HCT116 (cell line): ENCODE data around the gene NRCAM. TPM values are rescaled to one million over a fixed set of nuclear protein-coding genes. Genes with fewer than 3 reads are reported as not detected.

Experiments used
- ATAC-seq: fragments of 200-7000 bp; cut with Tn5 transposase; 2 replicates; pipeline ENCODE4 v1.9.1; 2020; ENCODE audit warnings: mild to moderate bottlenecking, moderate library complexity
- BruUV-seq: library from RNA; stranded (reverse); fragments of 400-500 nt; replicated peaks from 2 replicates; lab custom pipeline; 2021; lab: Mats Ljungman, UMichigan
- CTCF ChIA-PET: fragments of 300-600 bp; sonication (Branson Sonifier 250); formaldehyde crosslinking; loops from one replicate; lab custom pipeline; 2021; ENCODE audit warnings: antibody characterized with exemption; lab: Charles Lee
- POLR2A ChIA-PET: fragments of 300-600, 350-600 bp; sonication (Branson Sonifier 250); formaldehyde crosslinking; loops from one replicate; lab custom pipeline; 2021; ENCODE audit warnings: antibody characterized with exemption; lab: Charles Lee
- RAD21 ChIA-PET, 2 experiments: fragments of 300-600 bp; sonication (Branson Sonifier 250); formaldehyde crosslinking; loops; one replicate each; lab custom pipeline; 2023; ENCODE audit warnings: low total read pairs in 2 of 2; ENCODE audit not compliant: uncharacterized antibody in 2 of 2, unreplicated experiment in 2 of 2, low non-redundant PET in 1 of 2; lab: Charles Lee
- DNase-seq: peaks from one replicate; pipeline ENCODE4 v3.0.0-alpha.2; 2010; ENCODE audit warnings: low read depth, low spot score
- H2AFZ ChIP-seq: fragments of 200-600 bp; shearing (Covaris generic), sonication (generic); 2 replicates; pipeline ENCODE4 v1.6.1; 2017; ENCODE audit warnings: low read depth, mixed run types, mixed read lengths, antibody characterized with exemption, low read length; ENCODE audit not compliant: poor library complexity, severe bottlenecking
- H3K27ac ChIP-seq: 2 replicates; pipeline ENCODE4 v1.5.1; 2012; ENCODE audit warnings: low read depth, low read length
- H3K27me3 ChIP-seq: fragments of 200-600 bp; sonication (generic); 2 replicates; pipeline ENCODE4 v1.6.1; 2016; ENCODE audit warnings: mixed run types, low read length, mixed read lengths; ENCODE audit not compliant: insufficient read depth
- H3K36me3 ChIP-seq, 2 experiments: fragments of 200-500 bp in 1 of 2; fragments of 200-600 bp in 1 of 2; sonication (Bioruptor generic) in 1 of 2; sonication (generic) in 1 of 2; 2 replicates each; pipeline versions ENCODE4 v1.5.1 to v1.6.1; 2014 to 2016; ENCODE audit warnings: low read length in 2 of 2, inconsistent platforms in 1 of 2, mixed read lengths in 1 of 2, mixed run types in 1 of 2; ENCODE audit not compliant: insufficient read depth in 2 of 2, control insufficient read depth in 1 of 2
- H3K4me1 ChIP-seq, 2 experiments: fragments of 200-600 bp in 1 of 2; sonication (generic) in 1 of 2; 2 replicates each; pipeline versions ENCODE4 v1.5.1 to v1.6.1; 2012 to 2017; ENCODE audit warnings: low read length in 2 of 2, inconsistent platforms in 1 of 2, mild to moderate bottlenecking in 1 of 2, mixed read lengths in 1 of 2, mixed run types in 1 of 2, moderate library complexity in 1 of 2; ENCODE audit not compliant: insufficient read depth in 2 of 2, control insufficient read depth in 1 of 2
- H3K4me2 ChIP-seq: fragments of 200-600 bp; sonication (generic); 2 replicates; pipeline ENCODE4 v1.6.1; 2017; ENCODE audit warnings: mixed run types, low read length, mixed read lengths
- H3K4me3 ChIP-seq, 2 experiments: fragments of 200-600 bp in 1 of 2; sonication (generic) in 1 of 2; replicated peaks in 1 of 2; 2 replicates each; pipeline ENCODE4 v1.5.1; 2011 to 2016; ENCODE audit warnings: low read length in 2 of 2, control low read depth in 1 of 2, low read depth in 1 of 2, mild to moderate bottlenecking in 1 of 2, mixed read lengths in 1 of 2, mixed run types in 1 of 2
- H3K79me2 ChIP-seq: fragments of 200-600 bp; sonication (generic); 2 replicates; pipeline ENCODE4 v1.6.1; 2017; ENCODE audit warnings: mild to moderate bottlenecking, mixed run types, low read length, moderate library complexity, mixed read lengths; ENCODE audit not compliant: insufficient read depth
- H3K9ac ChIP-seq: fragments of 200-600 bp; sonication (generic); 2 replicates; pipeline ENCODE4 v1.6.1; 2016; ENCODE audit warnings: low read length, mixed read lengths
- H3K9me2 ChIP-seq: fragments of 200-600 bp; sonication (generic), shearing (Covaris generic); 2 replicates; pipeline ENCODE4 v1.6.1; 2017; ENCODE audit warnings: mixed run types, mild to moderate bottlenecking, moderate library complexity; ENCODE audit not compliant: insufficient read depth
- H3K9me3 ChIP-seq, 2 experiments: fragments of 200-500 bp in 1 of 2; fragments of 200-600 bp in 1 of 2; sonication (Bioruptor generic) in 1 of 2; sonication (generic) in 1 of 2; 2 replicates each; pipeline ENCODE4 v1.6.1; 2014 to 2017; ENCODE audit warnings: low read length in 2 of 2, mixed read lengths in 2 of 2, inconsistent platforms in 1 of 2, low read depth in 1 of 2, mild to moderate bottlenecking in 1 of 2, mixed run types in 1 of 2, moderate library complexity in 1 of 2; ENCODE audit not compliant: control insufficient read depth in 1 of 2, insufficient read depth in 1 of 2
- H4K20me1 ChIP-seq: fragments of 200-600 bp; sonication (generic), shearing (Covaris generic); 2 replicates; pipeline ENCODE4 v1.6.1; 2017; ENCODE audit warnings: mixed run types, mild to moderate bottlenecking, moderate library complexity; ENCODE audit not compliant: insufficient read depth
- CBX3 ChIP-seq: IDR thresholded peaks from 2 replicates; pipeline ENCODE4 v1.6.1; 2012; ENCODE audit warnings: low read depth
- EGR1 ChIP-seq: IDR thresholded peaks from 2 replicates; pipeline ENCODE4 v1.6.1; 2012; ENCODE audit warnings: low read depth
- ELF1 ChIP-seq: IDR thresholded peaks from 2 replicates; pipeline ENCODE4 v1.6.1; 2012; ENCODE audit warnings: low read depth, borderline replicate concordance
- EZH2 ChIP-seq: fragments of 200-600 bp; sonication (generic); IDR thresholded peaks from 2 replicates; pipeline ENCODE4 v1.6.1; 2017; ENCODE audit warnings: antibody characterized with exemption, mixed run types
- RAD21 ChIP-seq: IDR thresholded peaks from 2 replicates; pipeline ENCODE4 v1.6.1; 2012; ENCODE audit warnings: low read depth, mild to moderate bottlenecking
- SP1 ChIP-seq: IDR thresholded peaks from 2 replicates; pipeline ENCODE4 v1.6.1; 2012; ENCODE audit warnings: low read depth
- SRF ChIP-seq: IDR thresholded peaks from 2 replicates; pipeline ENCODE4 v1.6.1; 2012; ENCODE audit warnings: low read depth
- intact Hi-C: fragments of 100-400 bp; cut with micrococcal nuclease; formaldehyde crosslinking; loops from 2 replicates; pipeline ENCODE4 v1.10.0; 2022
- total RNA-seq: library from RNA; stranded (reverse); gene quantifications from one replicate; pipeline ENCODE4 v1.2.1, GENCODE V29; 2021; ENCODE audit not compliant: unreplicated experiment
- TF ChIP-seq, protein P1 (sequence below), 3 experiments: fragments of 200-600 bp in 1 of 3; sonication (generic) in 1 of 3; IDR thresholded peaks in 2 of 3; conservative IDR thresholded peaks in 1 of 3; 2 replicates each; pipeline ENCODE4 v1.5.1; 2012 to 2017; ENCODE audit warnings: low read depth in 2 of 3, low read length in 2 of 3, antibody characterized with exemption in 1 of 3, borderline replicate concordance in 1 of 3, control low read depth in 1 of 3, mild to moderate bottlenecking in 1 of 3, mixed read lengths in 1 of 3, mixed run types in 1 of 3, moderate library complexity in 1 of 3; ENCODE audit not compliant: insufficient read depth in 1 of 3
- TF ChIP-seq, protein P2 (sequence below): IDR thresholded peaks from 2 replicates; pipeline ENCODE4 v1.6.1; 2012

The NRCAM gene
- total RNA-seq, 1 experiment from 2014 or later = 0.15 TPM

DNA sequence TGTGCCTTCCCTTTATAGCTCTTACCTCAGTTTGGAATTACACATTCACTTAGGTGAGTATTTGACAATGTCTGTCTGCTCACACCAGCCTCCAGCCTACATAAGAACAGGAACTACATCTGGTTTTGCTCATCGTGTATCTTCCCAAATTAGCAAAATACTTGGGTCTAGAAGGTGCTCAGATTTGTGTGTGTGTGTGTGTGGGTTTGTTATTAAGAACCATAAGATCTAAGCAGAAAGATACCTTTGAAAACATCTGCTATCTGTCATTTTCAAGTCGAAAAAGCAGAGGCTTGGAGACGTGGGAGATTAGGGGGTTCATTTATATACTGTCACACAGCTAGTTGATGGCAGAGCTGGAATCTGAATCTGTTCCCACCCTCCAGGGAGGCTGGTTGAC lies 311.3 kb downstream of the NRCAM start:
- H3K4me3 ChIP-seq = no peak overlapping the region
- DNase-seq (no peak), ATAC-seq (no peak)
- H3K27me3 ChIP-seq = no peaks in the 10 kb centered on the region
- H3K27ac ChIP-seq = no peak overlapping the region
- no peaks in the 10 kb centered on the region for H3K9me3 ChIP-seq
- H3K4me2 ChIP-seq = no peak overlapping the region
- H4K20me1 ChIP-seq = no peaks in the 10 kb centered on the region
- CTCF ChIA-PET = interaction anchor here (1.1 to 2.6 kb wide), 5 partner anchors 31 to 402 kb away, joined by 3 to 27 read pairs (median 14); no protein-coding TSS in a partner anchor
- H3K36me3 ChIP-seq = no peaks in the 10 kb centered on the region
- POLR2A ChIA-PET = interaction anchor here (1.0 kb wide), 1 partner anchor 31 kb away, joined by 3 read pairs; no protein-coding TSS in a partner anchor
- RAD21 ChIA-PET = interaction anchor here (1.1 to 1.2 kb wide), 2 partner anchors 265 to 682 kb away, joined by 5 to 6 read pairs; no protein-coding TSS in a partner anchor
- no peak overlapping the region for H2AFZ ChIP-seq
- BruUV-seq = no TSS peak
- H3K4me1 ChIP-seq = peaks cover 0 to 3% of the 10 kb centered on the region in 2 experiments; a peak in 1 of 4 replicates
- no peak overlapping the region for H3K9ac ChIP-seq
- H3K9me2 ChIP-seq = no peaks in the 10 kb centered on the region
- no peaks in the 10 kb centered on the region for H3K79me2 ChIP-seq
- TF ChIP-seq, protein P1, sequence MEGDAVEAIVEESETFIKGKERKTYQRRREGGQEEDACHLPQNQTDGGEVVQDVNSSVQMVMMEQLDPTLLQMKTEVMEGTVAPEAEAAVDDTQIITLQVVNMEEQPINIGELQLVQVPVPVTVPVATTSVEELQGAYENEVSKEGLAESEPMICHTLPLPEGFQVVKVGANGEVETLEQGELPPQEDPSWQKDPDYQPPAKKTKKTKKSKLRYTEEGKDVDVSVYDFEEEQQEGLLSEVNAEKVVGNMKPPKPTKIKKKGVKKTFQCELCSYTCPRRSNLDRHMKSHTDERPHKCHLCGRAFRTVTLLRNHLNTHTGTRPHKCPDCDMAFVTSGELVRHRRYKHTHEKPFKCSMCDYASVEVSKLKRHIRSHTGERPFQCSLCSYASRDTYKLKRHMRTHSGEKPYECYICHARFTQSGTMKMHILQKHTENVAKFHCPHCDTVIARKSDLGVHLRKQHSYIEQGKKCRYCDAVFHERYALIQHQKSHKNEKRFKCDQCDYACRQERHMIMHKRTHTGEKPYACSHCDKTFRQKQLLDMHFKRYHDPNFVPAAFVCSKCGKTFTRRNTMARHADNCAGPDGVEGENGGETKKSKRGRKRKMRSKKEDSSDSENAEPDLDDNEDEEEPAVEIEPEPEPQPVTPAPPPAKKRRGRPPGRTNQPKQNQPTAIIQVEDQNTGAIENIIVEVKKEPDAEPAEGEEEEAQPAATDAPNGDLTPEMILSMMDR (IDR thresholded peaks at IDR 0.05 in 2 of 3, conservative IDR thresholded peaks at IDR 0.05 in 1 of 3; ENCODE audit: borderline replicate concordance in 1 of 3, insufficient read depth in 1 of 3, low read depth in 2 of 3, low read length in 2 of 3) = no peak
- TF ChIP-seq SP1 = no peak
- TF ChIP-seq EZH2 = no peak
- TF ChIP-seq EGR1 = no peak
- TF ChIP-seq RAD21 = no peak
- TF ChIP-seq ELF1 = no peak
- TF ChIP-seq CBX3 = no peak
- TF ChIP-seq, protein P2, sequence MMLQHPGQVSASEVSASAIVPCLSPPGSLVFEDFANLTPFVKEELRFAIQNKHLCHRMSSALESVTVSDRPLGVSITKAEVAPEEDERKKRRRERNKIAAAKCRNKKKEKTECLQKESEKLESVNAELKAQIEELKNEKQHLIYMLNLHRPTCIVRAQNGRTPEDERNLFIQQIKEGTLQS = no peak
- TF ChIP-seq SRF = no peak
- intact Hi-C loops = loop anchor here (5.0 kb wide), 1 partner anchor 268 kb away; no protein-coding TSS in a partner anchor
